GM10266 (cell line): ENCODE data around the gene HS6ST2.

Experiments
- DNase-seq: peaks from one replicate; pipeline ENCODE4 v3.0.0; 2012; ENCODE audit errors: extremely low spot score
- TF ChIP-seq, protein P1 (sequence below): IDR thresholded peaks from 2 replicates; pipeline ENCODE4 v1.5.1; 2012; ENCODE audit warnings: mild to moderate bottlenecking, low read depth; ENCODE audit not compliant: control insufficient read depth, insufficient read depth; ENCODE audit errors: missing control alignments

Gene HS6ST2

DNA sequence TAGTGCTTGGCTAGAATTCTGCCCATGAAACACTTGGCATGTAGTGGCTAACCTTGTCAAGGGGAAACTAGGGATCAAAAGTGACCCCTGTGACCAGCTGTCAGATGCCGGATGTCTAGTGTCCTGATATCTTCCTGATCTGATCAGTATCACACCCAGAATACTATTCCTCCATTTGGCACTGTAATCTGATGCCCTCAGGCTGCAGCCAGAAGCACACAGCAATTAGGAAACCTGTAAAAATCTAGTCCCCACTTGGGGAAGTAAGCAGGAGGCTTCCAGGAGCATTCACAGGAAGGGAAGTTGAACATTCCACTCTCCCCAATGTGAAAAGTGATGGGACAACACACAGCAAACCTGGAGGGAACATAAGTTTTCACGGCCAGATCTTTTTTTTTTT is 125.1 kb downstream of the HS6ST2 start:
- TF ChIP-seq, protein P1, sequence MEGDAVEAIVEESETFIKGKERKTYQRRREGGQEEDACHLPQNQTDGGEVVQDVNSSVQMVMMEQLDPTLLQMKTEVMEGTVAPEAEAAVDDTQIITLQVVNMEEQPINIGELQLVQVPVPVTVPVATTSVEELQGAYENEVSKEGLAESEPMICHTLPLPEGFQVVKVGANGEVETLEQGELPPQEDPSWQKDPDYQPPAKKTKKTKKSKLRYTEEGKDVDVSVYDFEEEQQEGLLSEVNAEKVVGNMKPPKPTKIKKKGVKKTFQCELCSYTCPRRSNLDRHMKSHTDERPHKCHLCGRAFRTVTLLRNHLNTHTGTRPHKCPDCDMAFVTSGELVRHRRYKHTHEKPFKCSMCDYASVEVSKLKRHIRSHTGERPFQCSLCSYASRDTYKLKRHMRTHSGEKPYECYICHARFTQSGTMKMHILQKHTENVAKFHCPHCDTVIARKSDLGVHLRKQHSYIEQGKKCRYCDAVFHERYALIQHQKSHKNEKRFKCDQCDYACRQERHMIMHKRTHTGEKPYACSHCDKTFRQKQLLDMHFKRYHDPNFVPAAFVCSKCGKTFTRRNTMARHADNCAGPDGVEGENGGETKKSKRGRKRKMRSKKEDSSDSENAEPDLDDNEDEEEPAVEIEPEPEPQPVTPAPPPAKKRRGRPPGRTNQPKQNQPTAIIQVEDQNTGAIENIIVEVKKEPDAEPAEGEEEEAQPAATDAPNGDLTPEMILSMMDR: no peak

DNA sequence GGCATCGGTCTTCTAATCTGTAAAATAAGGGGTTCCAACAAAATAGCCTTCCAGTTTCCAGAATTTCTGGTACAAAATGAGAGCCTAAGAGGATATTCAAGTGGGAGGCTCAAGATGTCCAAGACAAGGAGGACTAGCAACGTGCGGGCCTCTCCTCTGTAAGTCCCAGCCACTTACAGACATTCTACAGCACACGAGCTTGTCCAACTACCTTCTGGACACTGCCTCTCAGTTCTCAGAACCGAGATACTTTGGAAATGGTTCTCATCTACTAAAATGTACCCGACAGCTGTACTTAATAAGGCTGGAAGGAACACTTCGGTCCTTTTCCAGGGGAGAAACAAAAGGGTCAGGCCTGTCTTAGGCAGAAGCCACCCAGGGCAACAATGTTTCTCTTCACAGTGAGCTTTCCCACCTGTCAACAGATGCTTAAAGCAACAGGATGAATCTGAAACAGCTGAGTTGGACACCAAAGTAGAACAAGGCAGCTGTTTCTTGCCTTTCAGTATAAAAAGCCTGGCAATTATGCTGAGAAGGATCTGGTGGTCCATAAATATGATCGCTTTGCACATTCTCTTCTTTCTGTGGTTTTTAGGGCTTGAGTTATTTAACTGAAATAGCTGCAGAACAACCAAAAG is 127.0 kb downstream of the HS6ST2 start:
- TF ChIP-seq, protein P1: no peak
- no peak for DNase-seq

More for the DNA sequence above, 125.1 kb downstream of the HS6ST2 start:
- DNase-seq: no peak

DNA sequence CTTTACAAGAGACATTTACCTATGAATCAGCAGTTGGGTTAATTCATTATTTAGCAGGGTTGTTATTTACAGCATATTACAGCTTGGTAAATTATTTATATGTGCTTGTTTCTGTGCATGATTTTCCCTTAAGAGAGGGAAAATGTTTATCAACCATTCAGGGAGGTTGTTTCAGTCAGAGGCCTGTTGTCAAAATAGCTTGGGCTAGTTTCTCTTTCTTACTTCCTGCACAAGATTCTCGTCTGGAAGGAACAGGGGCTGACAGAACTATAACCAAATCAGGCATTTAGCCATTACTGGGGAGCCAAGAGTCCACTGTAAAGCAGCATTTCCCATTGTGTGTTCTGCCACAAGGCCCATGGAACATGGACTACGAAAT is 135.8 kb downstream of the HS6ST2 start:
- no peak for DNase-seq

DNA sequence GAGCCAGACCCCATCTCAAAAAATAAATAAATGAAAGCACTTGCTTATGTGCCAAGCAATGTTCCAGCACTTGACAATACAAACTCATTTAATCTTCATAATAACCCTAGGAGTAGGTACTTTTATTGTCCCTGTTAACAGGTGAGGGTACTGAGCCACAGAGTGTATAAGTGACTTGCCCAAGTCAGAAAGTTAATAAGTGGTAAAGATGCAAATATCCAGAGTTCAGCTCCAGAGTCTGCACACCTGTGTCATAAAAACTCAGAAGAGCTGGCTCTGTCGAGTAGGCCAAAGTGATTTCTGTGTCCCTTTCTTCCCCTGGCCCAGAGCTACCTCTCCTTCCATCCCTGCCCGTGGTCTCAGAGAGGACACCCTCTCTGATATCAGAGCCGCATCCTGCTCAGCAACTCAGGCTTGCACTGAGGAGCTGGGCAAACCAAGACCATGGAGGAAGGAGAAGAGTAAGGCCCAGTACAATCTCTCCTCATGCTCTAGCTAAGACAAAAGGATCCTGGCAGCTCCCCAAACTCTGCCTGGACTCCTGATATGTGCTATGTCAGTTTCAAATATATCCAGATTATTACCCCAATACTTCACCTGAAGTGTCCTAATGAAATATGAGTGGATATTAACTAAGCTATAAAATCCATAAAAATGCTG is 136.3 kb downstream of the HS6ST2 start:
- DNase-seq: no peak
- TF ChIP-seq, protein P1: no peak

More for the DNA sequence above, 135.8 kb downstream of the HS6ST2 start:
- TF ChIP-seq, protein P1: no peak

DNA sequence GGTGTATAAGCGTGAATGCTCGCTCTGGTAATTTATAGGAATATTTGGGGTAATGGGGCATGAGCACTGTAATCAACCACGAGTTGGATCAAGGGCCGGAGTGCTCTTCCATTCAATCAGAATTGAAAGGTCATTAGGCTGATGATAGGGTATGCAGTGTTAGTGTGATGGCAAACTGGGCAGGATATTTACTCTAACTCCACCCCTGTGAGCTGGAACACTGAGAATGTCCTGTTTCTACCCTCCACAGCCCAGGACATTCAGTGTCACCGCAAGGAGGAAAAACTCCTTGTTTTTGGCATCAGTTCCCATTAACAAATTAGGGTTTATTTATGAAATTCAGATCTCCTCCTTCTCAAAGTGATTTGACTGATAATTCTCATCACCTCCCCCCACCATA is 137.8 kb downstream of the HS6ST2 start:
- TF ChIP-seq, protein P1: no peak
- DNase-seq: no peak

DNA sequence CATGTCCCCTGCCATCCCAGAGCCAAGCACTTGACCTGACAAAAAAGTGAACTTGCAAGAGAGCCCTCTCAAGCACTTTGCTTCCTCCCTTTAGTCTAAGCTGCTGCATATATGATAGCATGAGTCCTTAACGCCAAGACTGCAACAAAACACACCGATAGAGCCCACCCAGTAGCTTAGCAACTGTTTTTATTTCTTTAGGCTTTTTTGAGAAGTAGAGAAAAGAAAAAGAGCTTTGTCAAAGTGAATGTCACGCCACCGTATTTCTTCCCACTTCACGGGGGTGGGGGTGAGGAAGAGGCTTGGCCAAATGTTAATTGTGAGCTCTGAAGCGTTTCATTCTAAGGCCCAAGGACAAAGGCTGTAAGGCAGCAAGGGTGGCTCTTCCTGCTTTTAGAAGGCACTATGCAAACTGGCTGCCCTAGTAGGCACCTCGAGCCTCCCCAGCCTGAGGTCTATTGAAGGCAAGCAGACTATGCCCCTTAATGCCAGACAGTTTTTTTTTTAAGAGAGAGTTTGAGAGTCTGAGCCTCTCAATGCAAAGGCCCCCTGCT is 138.6 kb downstream of the HS6ST2 start:
- TF ChIP-seq, protein P1: no peak
- DNase-seq: no peak

DNA sequence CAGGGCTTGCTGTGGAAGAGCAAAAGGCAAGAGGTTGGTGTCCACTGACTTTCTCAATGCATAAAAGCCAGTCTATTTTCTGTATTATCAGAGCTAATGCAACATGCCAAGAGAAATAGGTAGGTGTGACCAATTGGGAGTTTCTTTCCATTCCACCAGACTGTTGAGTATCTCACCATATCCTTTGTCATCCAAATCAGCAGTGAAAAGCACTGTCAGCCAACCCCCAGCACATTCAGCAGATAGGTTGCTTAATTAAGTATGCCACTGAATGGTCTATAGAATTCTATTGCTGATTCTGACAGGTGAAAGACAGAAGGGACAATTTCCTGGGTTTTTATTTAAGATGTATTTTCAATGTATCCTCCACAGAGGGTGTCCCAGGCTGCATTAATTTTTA is 139.8 kb downstream of the HS6ST2 start:
- TF ChIP-seq, protein P1: no peak
- DNase-seq: no peak
